GM23338 (cell line): Measurements from ENCODE around the gene BTBD9.

Experiments
- CREB1 ChIP-seq: fragments of 250-450 bp; sonication (Bioruptor Pico); IDR thresholded peaks from 2 replicates; pipeline ENCODE4 v1.5.0; 2020; ENCODE audit warnings: low read depth, mild to moderate bottlenecking, moderate library complexity
- CTCF ChIP-seq, 2 experiments: fragments of 200-600 bp in 1 of 2; sonication (generic) in 1 of 2; conservative IDR thresholded peaks; 2 replicates each; pipeline versions ENCODE4 v1.5.1 to v1.6.1; 2016 to 2017; ENCODE audit warnings: antibody characterized with exemption in 2 of 2, low read depth in 2 of 2, mild to moderate bottlenecking in 2 of 2, moderate library complexity in 1 of 2
- EZH2 ChIP-seq: fragments of 200-600 bp; sonication (generic); IDR thresholded peaks from one replicate; pipeline ENCODE4 v1.8.0; 2017; ENCODE audit warnings: antibody characterized with exemption, mild to moderate bottlenecking, low read depth; ENCODE audit not compliant: unreplicated experiment
- STAT1 ChIP-seq: IDR thresholded peaks from one replicate; pipeline ENCODE4 v1.6.1; 2016; ENCODE audit warnings: antibody characterized with exemption; ENCODE audit not compliant: unreplicated experiment

GRCh38 chr6:38166411-38167240 is 473.1 kb downstream of the BTBD9 start:
- no peak for TF ChIP-seq CTCF (conservative IDR thresholded peaks at IDR 0.05; ENCODE audit: low read depth in 2 of 2)
- TF ChIP-seq STAT1: no peak
- TF ChIP-seq CREB1 (CRISPR knock-in tag): no peak
- TF ChIP-seq EZH2: no peak
